Erythroblast (primary cell): ENCODE results near the gene ZC3H7A.

ENCODE experiments used
- GATA1 ChIP-seq: IDR thresholded peaks from 2 replicates; pipeline ENCODE4 v1.6.1; 2011; ENCODE audit warnings: low read depth, mild to moderate bottlenecking, control low read depth, low read length, moderate library complexity
- POLR2A ChIP-seq: IDR thresholded peaks from 2 replicates; pipeline ENCODE4 v1.6.1; 2011; ENCODE audit warnings: mild to moderate bottlenecking, low read length

- no peak for TF ChIP-seq POLR2A
- TF ChIP-seq GATA1 = no peak
Measured at GRCh38 chr16:11828696-11829095, 31.6 kb upstream of the ZC3H7A start.
